Activated CD8-positive, alpha-beta memory T cell treated with anti-CD3 and anti-CD28 coated beads, Interleukin-2, amount 10 ng/mL, durations not matched to agents 7 days and 5 days (primary cell): ENCODE results near the gene RAD18. TPM values are rescaled to one million over a fixed set of nuclear protein-coding genes. Genes with fewer than 3 reads are reported as not detected.

ENCODE experiments used
- ATAC-seq: fragments of 150-1000 bp; cut with Tn5 transposase; one replicate; pipeline ENCODE4 v1.10.0; 2021; ENCODE audit warnings: moderate library complexity
- CTCF ChIA-PET: fragments of 350-600 bp; sonication (Branson Sonifier 250); formaldehyde crosslinking; loops from one replicate; lab custom pipeline; 2021; ENCODE audit warnings: antibody characterized with exemption; lab: Charles Lee
- DNase-seq: peaks from one replicate; pipeline ENCODE4 v3.0.0-alpha.2; 2020
- H3K27ac Mint-ChIP-seq: one replicate; pipeline ENCODE4 v1.8.0; 2021; ENCODE audit warnings: mild to moderate bottlenecking, mixed read lengths
- H3K27me3 Mint-ChIP-seq: one replicate; pipeline ENCODE4 v1.8.0; 2021; ENCODE audit warnings: mixed read lengths
- H3K36me3 Mint-ChIP-seq: one replicate; pipeline ENCODE4 v1.8.0; 2021; ENCODE audit warnings: mild to moderate bottlenecking, mixed read lengths
- H3K4me1 Mint-ChIP-seq: one replicate; pipeline ENCODE4 v1.8.0; 2021; ENCODE audit warnings: mixed read lengths
- H3K4me3 Mint-ChIP-seq: one replicate; pipeline ENCODE4 v1.8.0; 2021; ENCODE audit warnings: mild to moderate bottlenecking, moderate library complexity, mixed read lengths
- H3K9me3 Mint-ChIP-seq: one replicate; pipeline ENCODE4 v1.8.0; 2022; ENCODE audit warnings: low read depth, mixed read lengths
- total RNA-seq, 2 experiments: library from RNA; stranded (reverse); gene quantifications; one replicate each; pipeline ENCODE4 v1.2.3, GENCODE V29; 2021

The RAD18 gene
- total RNA-seq, 2 experiments from 2014 or later: 35.4 to 37.6 TPM

DNA sequence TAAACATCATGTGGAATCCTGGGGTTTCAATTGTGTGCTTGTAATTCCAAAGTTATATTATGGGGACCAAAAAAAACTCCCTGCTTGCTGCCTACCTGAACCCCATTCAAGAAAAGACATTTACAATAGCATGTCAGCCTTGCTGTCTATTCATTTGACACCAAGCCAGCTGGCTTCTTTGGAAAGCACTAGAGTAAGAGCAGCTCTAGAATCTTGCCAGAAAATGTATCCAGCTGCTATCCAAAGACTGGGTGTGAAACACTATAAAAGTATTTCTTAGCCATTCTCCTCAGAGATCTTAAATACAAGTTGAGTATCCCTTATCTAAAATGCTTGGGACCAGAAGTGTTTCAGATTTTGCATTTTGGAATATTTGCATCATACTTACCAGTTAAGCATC is 87.4 kb downstream of the RAD18 start:
- DNase-seq (no peak), ATAC-seq (no peak)
- H3K4me3 Mint-ChIP-seq: no peak overlapping the region
- H3K9me3 Mint-ChIP-seq: no peaks in the 10 kb centered on the region
- H3K27me3 Mint-ChIP-seq: no peaks in the 10 kb centered on the region
- H3K4me1 Mint-ChIP-seq: no peaks in the 10 kb centered on the region
- no peak overlapping the region for H3K27ac Mint-ChIP-seq
- CTCF ChIA-PET: no interaction called here
- peaks cover 23% of the 10 kb centered on the region for H3K36me3 Mint-ChIP-seq

DNA sequence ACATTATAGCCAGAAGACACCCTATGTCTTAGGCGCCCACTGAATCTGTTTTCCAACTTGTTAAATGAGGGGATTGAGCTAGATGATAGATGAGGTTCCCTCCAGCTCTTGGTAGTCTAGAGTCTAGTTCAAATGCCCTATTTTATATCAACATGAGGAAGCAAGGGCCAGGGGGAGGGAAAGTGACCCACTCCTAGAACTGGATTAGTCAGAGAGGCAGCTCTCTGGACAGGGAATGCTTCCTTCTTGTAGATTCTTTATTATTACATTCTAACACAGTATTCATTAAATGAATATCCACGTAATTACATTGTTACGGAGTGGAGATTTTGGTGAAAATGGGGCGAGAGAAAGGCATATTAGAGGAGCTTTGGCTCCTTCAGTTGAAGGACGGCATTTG is 89.5 kb downstream of the RAD18 start:
- CTCF ChIA-PET: no interaction called here
- no peaks in the 10 kb centered on the region for H3K27me3 Mint-ChIP-seq
- no peak overlapping the region for H3K27ac Mint-ChIP-seq
- H3K4me1 Mint-ChIP-seq: no peaks in the 10 kb centered on the region
- ATAC-seq (no peak), DNase-seq (no peak)
- peaks cover 16% of the 10 kb centered on the region for H3K36me3 Mint-ChIP-seq
- no peak overlapping the region for H3K4me3 Mint-ChIP-seq
- H3K9me3 Mint-ChIP-seq: no peaks in the 10 kb centered on the region

DNA sequence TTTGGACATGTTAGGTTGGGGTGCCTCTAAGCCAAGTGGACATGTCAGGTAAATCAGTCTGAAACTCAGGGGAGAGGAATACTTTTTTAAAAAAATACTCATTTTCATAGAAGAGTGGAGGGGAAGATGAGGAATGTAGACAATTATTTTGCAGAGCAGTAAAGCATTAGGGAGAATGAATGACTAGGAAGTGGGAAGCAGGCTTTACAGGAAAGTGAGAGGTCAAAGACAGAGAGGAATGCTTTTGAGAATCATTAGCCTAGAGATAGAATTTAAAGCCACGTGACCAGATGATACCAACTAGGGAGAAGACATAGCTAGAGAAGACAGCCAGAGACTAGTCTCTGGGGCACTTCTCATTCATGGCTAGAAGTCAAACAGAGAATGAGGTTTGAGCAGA is 91.0 kb downstream of the RAD18 start:
- H3K4me3 Mint-ChIP-seq: no peak overlapping the region
- no peak overlapping the region for H3K27ac Mint-ChIP-seq
- H3K4me1 Mint-ChIP-seq: no peaks in the 10 kb centered on the region
- no peak for DNase-seq
- no peak for ATAC-seq
- no peaks in the 10 kb centered on the region for H3K27me3 Mint-ChIP-seq
- H3K36me3 Mint-ChIP-seq: peaks cover 13% of the 10 kb centered on the region
- CTCF ChIA-PET: no interaction called here
- H3K9me3 Mint-ChIP-seq: no peaks in the 10 kb centered on the region

DNA sequence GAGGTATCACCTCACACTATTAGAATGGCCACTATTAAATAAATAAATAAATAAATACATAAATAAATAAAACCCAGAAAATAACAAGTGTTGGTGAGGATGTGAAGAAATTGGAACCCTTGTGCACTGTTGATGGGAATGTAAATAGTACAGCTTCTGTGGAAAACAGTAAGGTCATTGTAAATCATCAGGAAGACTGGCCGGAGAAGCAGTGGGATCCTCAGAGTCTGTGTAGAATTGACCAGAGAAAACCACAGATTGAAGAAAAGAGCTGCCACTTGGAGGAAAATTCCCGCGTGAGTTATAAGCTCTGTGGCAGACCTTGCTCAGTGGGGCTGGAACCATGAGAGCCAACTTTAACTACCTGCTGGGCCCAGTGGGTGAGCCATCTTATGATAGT is 92.0 kb downstream of the RAD18 start:
- no peaks in the 10 kb centered on the region for H3K9me3 Mint-ChIP-seq
- CTCF ChIA-PET: no interaction called here
- DNase-seq (no peak), ATAC-seq (no peak)
- peaks cover 5% of the 10 kb centered on the region for H3K36me3 Mint-ChIP-seq
- no peak overlapping the region for H3K27ac Mint-ChIP-seq
- H3K4me3 Mint-ChIP-seq: no peak overlapping the region
- H3K4me1 Mint-ChIP-seq: no peaks in the 10 kb centered on the region
- no peaks in the 10 kb centered on the region for H3K27me3 Mint-ChIP-seq

DNA sequence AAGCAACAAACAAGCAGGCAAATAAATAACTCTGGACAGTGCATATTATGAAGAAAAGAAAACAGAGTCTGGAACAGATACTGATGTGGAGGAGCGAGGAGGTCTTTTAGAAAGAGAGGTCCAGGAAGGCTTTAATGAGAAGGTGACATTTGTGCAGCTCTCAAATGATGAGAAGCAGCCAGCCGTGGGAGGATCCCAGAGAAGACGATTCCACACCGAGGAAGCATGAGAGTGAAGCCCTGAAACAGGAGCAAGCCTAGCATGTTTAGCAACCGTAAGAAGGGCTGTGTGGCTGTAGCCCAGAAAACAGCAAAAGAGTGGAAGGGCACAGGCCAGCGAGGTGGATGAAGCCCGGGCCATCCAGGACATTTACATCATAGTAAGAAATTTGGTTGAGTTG is 93.1 kb downstream of the RAD18 start:
- no peak overlapping the region for H3K4me3 Mint-ChIP-seq
- ATAC-seq (no peak), DNase-seq (no peak)
- CTCF ChIA-PET: no interaction called here
- no peak overlapping the region for H3K27ac Mint-ChIP-seq
- peaks cover 5% of the 10 kb centered on the region for H3K36me3 Mint-ChIP-seq
- H3K4me1 Mint-ChIP-seq: no peaks in the 10 kb centered on the region
- no peaks in the 10 kb centered on the region for H3K9me3 Mint-ChIP-seq
- no peaks in the 10 kb centered on the region for H3K27me3 Mint-ChIP-seq

DNA sequence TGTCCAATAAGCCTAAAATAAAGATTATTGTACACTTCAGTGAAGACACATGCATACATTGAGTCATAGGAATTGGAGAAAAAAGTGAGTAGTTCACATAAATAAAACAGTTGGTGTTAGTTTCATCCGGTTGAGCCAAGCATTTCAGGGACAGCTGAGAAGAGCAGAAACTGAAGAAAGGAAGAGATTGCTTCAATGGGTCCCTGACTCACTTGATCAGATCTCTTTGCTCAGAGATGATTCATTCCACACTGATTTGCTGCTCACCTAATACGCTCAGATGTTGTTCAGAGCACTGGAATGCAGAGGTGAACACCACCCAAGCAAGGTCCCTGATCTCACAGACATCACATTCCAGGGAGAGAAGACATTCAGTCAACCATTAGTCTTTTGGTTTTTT is 93.7 kb downstream of the RAD18 start:
- Mint-ChIP-seq H3K27ac (no peak overlapping the region), H3K9me3 (no peaks in the 10 kb centered on the region), H3K4me3 (no peak overlapping the region), H3K36me3 (peaks cover 5% of the 10 kb centered on the region), H3K4me1 (no peaks in the 10 kb centered on the region), H3K27me3 (no peaks in the 10 kb centered on the region)
- DNase-seq: no peak
- ATAC-seq: no peak
- CTCF ChIA-PET: no interaction called here

DNA sequence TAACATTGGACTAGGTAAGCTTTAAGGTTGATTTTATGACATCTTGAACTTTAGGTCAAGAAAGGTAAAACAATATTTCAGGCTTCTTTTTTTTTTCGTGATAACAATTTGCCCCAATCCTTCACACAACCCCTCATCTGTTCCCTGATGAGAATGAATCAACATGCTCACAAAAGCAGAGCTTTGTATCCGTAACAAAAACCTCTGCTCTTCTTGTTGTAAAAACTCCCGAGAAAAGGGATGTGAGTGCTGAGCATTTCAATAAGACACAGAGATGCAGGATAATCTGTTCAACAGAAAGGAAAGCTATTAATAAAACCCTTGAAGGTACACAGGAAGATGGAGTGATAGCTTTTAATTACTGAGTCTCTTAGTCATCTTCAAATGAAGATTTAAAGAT is 94.3 kb downstream of the RAD18 start:
- peaks cover 5% of the 10 kb centered on the region for H3K36me3 Mint-ChIP-seq
- no peak overlapping the region for H3K27ac Mint-ChIP-seq
- CTCF ChIA-PET: no interaction called here
- H3K4me3 Mint-ChIP-seq: no peak overlapping the region
- DNase-seq: no peak
- ATAC-seq: no peak
- H3K27me3 Mint-ChIP-seq: no peaks in the 10 kb centered on the region
- H3K9me3 Mint-ChIP-seq: no peaks in the 10 kb centered on the region
- H3K4me1 Mint-ChIP-seq: no peaks in the 10 kb centered on the region

DNA sequence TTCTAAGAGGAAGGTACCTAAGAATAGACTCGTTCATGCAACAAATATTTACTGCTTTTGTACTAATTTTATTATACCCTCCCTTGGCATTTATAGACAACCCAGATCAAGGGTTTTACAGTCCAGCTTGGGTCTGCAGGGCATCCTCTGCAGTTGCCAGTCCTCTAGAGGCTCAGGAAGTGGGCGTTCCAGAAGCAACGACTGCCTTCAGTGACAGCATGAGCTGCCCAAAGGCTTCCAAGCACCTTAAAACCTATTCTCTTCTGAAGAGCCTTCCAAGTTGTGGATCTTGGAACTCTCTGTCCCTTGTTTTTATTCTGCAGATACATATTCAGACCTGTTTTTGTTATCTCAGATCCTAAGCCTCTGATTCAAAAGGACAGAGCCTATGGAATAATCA is 95.6 kb downstream of the RAD18 start:
- no peaks in the 10 kb centered on the region for H3K4me1 Mint-ChIP-seq
- ATAC-seq (no peak), DNase-seq (no peak)
- H3K9me3 Mint-ChIP-seq: no peaks in the 10 kb centered on the region
- H3K27me3 Mint-ChIP-seq: no peaks in the 10 kb centered on the region
- H3K27ac Mint-ChIP-seq: no peak overlapping the region
- H3K4me3 Mint-ChIP-seq: no peak overlapping the region
- peaks cover 5% of the 10 kb centered on the region for H3K36me3 Mint-ChIP-seq
- CTCF ChIA-PET: no interaction called here

DNA sequence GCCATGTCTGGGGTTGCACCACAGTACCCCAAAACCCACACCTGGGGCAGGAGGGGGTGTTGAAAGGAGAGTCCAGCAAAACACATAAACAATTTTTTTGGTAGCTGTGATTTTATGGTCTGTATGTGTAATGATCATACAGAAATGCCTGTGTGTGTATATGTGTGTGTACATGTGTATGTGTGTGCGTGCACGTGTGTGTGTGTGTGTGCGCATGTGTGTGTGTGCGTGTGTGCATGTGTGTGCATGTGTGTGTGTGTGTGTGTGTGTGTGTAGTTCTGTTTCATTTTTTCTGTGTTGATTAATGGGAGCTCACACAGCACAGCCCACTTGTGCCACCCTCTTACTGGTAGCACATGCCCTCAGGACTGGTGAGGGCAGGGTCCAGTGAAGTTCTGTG is 97.6 kb downstream of the RAD18 start:
- Mint-ChIP-seq H3K4me3 (no peak overlapping the region), H3K36me3 (peaks cover 3% of the 10 kb centered on the region), H3K4me1 (no peaks in the 10 kb centered on the region), H3K9me3 (no peaks in the 10 kb centered on the region), H3K27ac (no peak overlapping the region), H3K27me3 (no peaks in the 10 kb centered on the region)
- CTCF ChIA-PET: no interaction called here
- DNase-seq (no peak), ATAC-seq (no peak)

DNA sequence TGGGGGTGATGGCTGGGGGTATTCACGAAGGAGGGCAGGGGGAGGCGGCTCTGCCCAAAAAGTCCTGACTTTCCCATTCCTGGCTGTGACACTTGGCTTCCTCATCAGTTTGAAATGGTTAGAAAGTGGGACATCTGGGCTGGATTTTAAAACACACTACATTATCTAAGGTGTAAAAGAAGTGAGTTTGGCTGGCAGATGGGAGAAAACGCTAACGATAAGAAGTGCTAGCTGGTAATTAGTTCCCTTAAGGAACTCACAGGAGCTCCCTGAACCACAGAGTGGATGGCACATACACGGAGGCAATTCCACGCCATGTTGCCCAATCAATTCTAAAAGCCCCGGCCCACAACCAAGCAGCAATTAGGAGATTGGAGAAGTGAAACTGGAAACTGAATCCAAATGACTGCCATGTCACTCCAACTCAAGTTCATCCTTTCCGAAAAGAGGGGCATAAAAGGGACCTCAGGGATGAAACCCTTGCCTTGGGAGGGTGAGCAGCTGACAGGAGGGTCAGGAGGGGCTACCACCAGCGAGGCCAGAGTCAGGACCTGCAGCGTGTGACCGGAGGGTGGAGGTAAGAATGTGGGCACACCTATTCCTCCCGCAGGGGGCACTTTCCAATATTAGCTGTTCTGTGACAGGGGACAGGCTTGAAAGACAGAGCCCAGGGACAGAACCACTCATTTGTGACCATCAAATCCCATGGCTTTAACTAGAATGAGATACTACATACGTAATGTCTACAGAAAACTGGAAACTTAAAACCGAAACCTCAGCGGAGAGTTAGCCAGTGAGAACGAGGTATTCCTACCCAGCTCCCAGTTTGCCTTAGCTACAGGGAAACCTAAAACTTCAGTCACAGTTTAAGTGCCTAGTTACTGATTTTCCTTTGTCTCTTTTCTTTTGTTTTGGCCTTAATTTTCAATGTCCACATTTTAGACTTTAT is 98.6 kb downstream of the RAD18 start:
- ATAC-seq (no peak), DNase-seq (no peak)
- H3K27ac Mint-ChIP-seq: no peak overlapping the region
- no peaks in the 10 kb centered on the region for H3K36me3 Mint-ChIP-seq
- no peak overlapping the region for H3K4me3 Mint-ChIP-seq
- H3K27me3 Mint-ChIP-seq: no peaks in the 10 kb centered on the region
- CTCF ChIA-PET: no interaction called here
- no peaks in the 10 kb centered on the region for H3K9me3 Mint-ChIP-seq
- H3K4me1 Mint-ChIP-seq: no peaks in the 10 kb centered on the region

DNA sequence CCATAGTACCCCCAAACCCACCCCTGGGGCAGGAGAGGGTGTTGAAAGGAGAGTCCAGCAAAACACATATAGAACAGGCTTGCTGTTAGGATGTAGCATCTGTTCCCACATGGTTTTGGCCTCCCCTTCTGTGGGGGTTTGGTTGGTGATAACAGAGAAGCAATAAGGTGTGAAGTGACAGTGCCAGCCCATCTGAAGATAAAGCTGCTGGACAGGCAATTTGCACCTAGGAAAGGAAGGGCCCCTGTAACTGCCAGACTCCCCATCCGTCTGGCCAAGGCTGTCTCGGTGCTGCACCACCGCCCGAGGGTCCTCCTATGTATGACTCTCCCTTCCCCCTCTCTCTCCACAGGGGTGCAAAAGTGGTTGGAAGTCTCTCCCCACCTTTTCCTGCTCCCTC is 99.4 kb downstream of the RAD18 start:
- CTCF ChIA-PET: no interaction called here
- H3K27ac Mint-ChIP-seq: no peak overlapping the region
- no peaks in the 10 kb centered on the region for H3K36me3 Mint-ChIP-seq
- H3K27me3 Mint-ChIP-seq: no peaks in the 10 kb centered on the region
- no peak for DNase-seq
- ATAC-seq: no peak
- H3K4me1 Mint-ChIP-seq: no peaks in the 10 kb centered on the region
- no peaks in the 10 kb centered on the region for H3K9me3 Mint-ChIP-seq
- H3K4me3 Mint-ChIP-seq: no peak overlapping the region

DNA sequence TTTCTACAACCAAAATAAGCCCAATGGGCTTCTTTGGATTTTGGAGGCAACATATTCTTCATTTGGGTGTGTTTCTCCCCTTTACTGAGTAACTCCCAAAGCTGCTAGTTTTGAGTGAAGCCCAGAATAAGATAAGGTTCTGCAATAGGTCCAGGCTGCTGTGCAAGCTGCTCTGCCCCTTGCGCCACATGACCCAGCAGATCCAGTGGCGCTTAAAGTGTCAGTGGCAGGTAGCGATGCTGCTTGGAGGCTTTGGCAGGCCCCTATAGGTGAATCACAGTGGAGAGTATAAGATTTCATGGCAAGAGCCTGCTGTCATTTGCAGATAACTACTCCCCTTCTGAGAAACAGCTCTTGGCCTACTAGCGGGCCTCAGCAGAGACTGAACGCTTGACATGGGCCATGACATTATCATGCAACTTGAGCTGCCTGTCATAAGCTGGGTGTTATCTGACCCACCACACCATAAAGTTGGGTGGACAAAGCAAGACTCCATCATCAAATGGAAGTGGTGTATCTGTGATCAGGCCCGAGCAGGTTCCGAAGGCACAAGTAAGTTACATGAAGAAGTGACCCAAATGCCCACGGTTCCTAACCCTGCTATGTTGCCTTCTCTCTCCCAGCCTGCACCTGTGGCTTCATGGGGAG is 105.4 kb downstream of the RAD18 start:
- DNase-seq (no peak), ATAC-seq (no peak)
- CTCF ChIA-PET: no interaction called here
- H3K4me3 Mint-ChIP-seq: no peak overlapping the region
- no peak overlapping the region for H3K27ac Mint-ChIP-seq
- no peaks in the 10 kb centered on the region for H3K27me3 Mint-ChIP-seq
- H3K36me3 Mint-ChIP-seq: peaks cover 4% of the 10 kb centered on the region
- H3K9me3 Mint-ChIP-seq: no peaks in the 10 kb centered on the region
- H3K4me1 Mint-ChIP-seq: no peaks in the 10 kb centered on the region

DNA sequence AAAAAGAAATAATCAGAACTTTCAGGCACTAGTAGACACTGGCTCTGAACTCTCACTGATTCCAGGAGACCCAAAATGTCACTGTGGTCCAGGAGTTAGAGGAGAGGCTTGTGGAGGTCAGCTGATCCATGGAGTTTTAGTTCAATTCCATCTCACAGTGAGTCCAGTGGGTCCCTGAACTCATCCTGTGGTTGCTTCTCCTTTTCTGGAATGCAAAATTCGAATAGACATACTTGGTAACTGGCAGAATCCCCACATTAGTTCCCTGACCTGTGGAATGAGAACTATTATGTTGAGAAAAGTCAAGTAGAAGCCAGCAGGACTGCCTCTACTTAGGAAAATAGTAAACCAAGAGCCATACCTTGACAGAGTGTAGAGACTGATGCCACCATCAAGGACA is 106.6 kb downstream of the RAD18 start:
- H3K27ac Mint-ChIP-seq: no peak overlapping the region
- H3K9me3 Mint-ChIP-seq: no peaks in the 10 kb centered on the region
- CTCF ChIA-PET: no interaction called here
- no peaks in the 10 kb centered on the region for H3K27me3 Mint-ChIP-seq
- DNase-seq (no peak), ATAC-seq (no peak)
- no peaks in the 10 kb centered on the region for H3K4me1 Mint-ChIP-seq
- H3K4me3 Mint-ChIP-seq: no peak overlapping the region
- H3K36me3 Mint-ChIP-seq: peaks cover 4% of the 10 kb centered on the region

DNA sequence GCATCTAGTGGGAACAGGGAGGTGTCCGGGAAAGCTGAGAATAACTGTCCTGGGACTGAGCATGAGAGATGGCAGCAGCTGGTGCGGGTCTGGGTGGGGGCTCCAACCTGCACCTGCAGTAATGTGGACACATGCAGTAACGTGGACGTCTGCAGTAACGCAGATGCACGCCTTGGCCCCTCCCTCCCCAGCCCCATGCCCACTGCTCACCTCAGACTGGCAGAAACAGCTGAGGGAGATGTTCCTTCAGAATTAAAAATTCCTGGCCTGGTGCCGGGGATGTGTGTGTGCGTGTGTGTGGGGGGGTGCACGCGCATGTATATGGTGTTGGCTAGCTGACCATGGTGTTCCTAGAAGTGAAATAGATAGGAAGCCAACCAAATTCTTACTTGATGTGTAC is 107.2 kb downstream of the RAD18 start:
- H3K9me3 Mint-ChIP-seq: no peaks in the 10 kb centered on the region
- H3K27me3 Mint-ChIP-seq: no peaks in the 10 kb centered on the region
- H3K36me3 Mint-ChIP-seq: peaks cover 4% of the 10 kb centered on the region
- no peak overlapping the region for H3K27ac Mint-ChIP-seq
- no peak overlapping the region for H3K4me3 Mint-ChIP-seq
- DNase-seq (no peak), ATAC-seq (no peak)
- no peaks in the 10 kb centered on the region for H3K4me1 Mint-ChIP-seq
- CTCF ChIA-PET: no interaction called here
